ENCODE results near the gene SOCS2.
"Not testable (repeated sequence)": the region's sequence is repeated elsewhere in the genome, so short reads cannot be mapped to it uniquely, and the experiment has no call there.

SOCS2 gene

DNA sequence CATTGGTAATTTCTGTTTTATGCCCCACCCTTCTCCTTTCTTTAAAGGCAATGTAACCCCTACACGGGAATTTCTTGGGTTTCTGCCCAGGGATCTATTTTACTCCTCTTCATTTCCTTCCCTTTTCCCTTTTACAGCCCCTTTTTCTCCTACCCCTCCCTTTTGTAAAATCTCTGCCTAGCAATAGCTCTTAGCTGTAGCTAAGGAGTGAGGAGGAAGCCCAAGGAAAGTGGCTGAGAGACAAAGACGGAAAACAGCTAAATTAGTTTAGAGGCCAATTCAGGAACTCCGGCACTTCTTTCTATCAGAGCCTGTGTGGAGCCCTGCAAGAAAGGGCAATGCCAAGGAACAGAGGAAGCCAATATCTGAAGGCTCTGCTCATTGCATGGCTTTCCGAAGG is 40.3 kb downstream of the SOCS2 start:
- H3K9me3 ChIP-seq (ENCODE audit: control insufficient read depth, low read length) = no peaks in the 10 kb centered on the region
- H3K27ac ChIP-seq (ENCODE audit: low read depth, low read length, severe bottlenecking) = no peak overlapping the region
- no peaks in the 10 kb centered on the region for H3K36me3 ChIP-seq (ENCODE audit: control insufficient read depth, insufficient read depth, low read length)
- 33 to 78% methylated on average over 2 to 3 of the region's 4 CpGs for WGBS, 2 experiments (ENCODE audit: insufficient coverage in 2 of 2)
- peaks cover 6% of the 10 kb centered on the region for H3K4me1 ChIP-seq (ENCODE audit: control insufficient read depth, insufficient read depth, low read length, poor library complexity, severe bottlenecking)
- no peak overlapping the region for H3K4me3 ChIP-seq (ENCODE audit: extremely low read depth, insufficient read depth, low read length, poor library complexity, severe bottlenecking)

DNA sequence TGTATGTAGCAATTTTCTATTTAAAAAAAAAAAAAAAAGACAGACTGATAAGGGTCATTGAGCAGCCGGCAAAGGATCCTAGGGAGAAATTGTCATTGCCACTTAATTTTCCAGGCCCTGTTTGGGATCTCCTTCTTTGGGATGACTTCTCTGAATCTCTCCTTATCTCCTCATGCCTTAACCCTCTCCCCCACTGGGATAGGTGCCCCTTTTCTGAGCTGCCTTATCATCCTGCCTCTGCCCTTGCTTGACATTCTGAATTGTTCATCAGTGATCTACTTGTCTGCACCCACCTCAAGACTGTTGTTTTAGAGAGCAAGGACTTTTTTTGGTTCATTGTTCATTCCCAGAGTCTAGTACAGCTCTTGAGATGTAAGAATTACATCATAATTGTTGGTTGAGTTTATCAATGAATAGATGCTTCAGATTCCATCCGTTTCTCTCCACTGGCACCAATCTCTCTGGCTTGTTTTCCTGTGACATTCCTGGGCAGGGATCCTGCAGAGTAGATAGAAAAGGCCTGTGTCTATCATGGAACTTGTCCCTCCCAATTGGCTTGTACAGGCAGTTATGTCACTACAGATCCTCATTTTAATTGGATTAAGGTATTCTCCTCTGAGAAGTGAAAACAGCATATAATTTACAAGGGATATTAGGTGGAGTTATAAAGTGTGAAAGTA is 42.6 kb downstream of the SOCS2 start:
- Histone ChIP-seq H3K4me1 (ENCODE audit: control insufficient read depth, insufficient read depth, low read length, poor library complexity, severe bottlenecking) (peaks cover 6% of the 10 kb centered on the region), H3K9me3 (ENCODE audit: control insufficient read depth, low read length) (no peaks in the 10 kb centered on the region), H3K4me3 (ENCODE audit: extremely low read depth, insufficient read depth, low read length, poor library complexity, severe bottlenecking) (no peak overlapping the region), H3K36me3 (ENCODE audit: control insufficient read depth, insufficient read depth, low read length) (no peaks in the 10 kb centered on the region), H3K27ac (ENCODE audit: low read depth, low read length, severe bottlenecking) (no peak overlapping the region)
- 89 to 100% methylated on average over 1 of the region's 2 CpGs for WGBS, 2 experiments (ENCODE audit: insufficient coverage in 2 of 2)

DNA sequence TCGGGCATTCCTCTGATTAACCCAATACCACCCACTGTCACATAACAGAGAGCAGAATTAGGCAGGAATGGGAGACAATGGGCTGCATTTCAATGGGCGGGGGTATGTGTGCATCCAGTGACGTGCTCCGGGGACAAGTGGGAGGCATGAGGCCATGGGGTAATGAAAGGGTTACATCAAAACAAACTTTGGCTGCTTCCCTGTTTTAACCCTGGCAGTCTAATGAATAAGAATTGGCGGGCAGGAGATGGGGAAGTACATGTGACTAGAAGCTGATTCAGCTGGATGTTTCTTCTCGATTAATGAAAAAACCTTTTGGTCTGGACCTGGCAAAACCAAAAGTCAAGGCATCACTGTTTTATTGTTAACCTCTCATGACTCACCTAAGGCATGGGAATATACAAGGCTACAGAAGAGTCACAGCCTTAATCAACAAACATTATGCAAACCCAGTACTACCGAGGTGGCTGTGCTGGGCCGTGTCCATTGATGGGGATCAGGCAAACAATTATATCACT is 44.2 kb downstream of the SOCS2 start:
- H3K4me3 ChIP-seq (ENCODE audit: extremely low read depth, insufficient read depth, low read length, poor library complexity, severe bottlenecking) = no peak overlapping the region
- peaks cover 6% of the 10 kb centered on the region for H3K4me1 ChIP-seq (ENCODE audit: control insufficient read depth, insufficient read depth, low read length, poor library complexity, severe bottlenecking)
- no peaks in the 10 kb centered on the region for H3K36me3 ChIP-seq (ENCODE audit: control insufficient read depth, insufficient read depth, low read length)
- H3K27ac ChIP-seq (ENCODE audit: low read depth, low read length, severe bottlenecking) = no peak overlapping the region
- no peaks in the 10 kb centered on the region for H3K9me3 ChIP-seq (ENCODE audit: control insufficient read depth, low read length)
- 48 to 50% methylated on average over 5 to 6 of the region's 8 CpGs for WGBS, 2 experiments (ENCODE audit: insufficient coverage in 2 of 2)

DNA sequence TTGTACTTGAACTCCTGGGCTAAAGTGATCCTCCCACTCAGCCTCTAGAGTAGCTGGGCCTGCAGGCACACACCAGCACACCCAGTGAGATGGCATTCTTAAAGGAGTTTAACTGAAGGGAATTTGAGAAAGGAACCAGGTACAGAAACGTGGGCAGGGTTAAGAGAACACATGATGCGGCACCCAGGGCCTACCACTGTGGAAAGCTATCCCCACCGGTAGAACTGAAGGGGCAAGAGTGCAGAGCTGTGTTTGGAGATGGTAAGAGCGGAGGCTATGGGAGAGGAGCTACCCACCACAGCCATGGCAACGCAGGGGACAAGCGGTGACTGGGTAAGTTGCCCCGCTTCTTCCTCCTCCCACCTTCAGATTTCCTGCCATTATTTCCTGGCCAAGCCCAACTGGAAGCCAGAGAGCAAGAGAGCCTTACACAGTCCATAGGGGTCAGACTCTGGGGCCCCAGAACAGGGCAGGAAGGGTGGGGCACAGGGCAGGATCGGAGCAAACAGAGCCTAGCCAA is 46.5 kb downstream of the SOCS2 start:
- no peaks in the 10 kb centered on the region for H3K4me1 ChIP-seq (ENCODE audit: control insufficient read depth, insufficient read depth, low read length, poor library complexity, severe bottlenecking)
- H3K4me3 ChIP-seq (ENCODE audit: extremely low read depth, insufficient read depth, low read length, poor library complexity, severe bottlenecking) = no peak overlapping the region
- no peaks in the 10 kb centered on the region for H3K36me3 ChIP-seq (ENCODE audit: control insufficient read depth, insufficient read depth, low read length)
- WGBS, 2 experiments (ENCODE audit: insufficient coverage in 2 of 2) = 89 to 94% methylated on average over 5 to 7 of the region's 8 CpGs
- no peaks in the 10 kb centered on the region for H3K9me3 ChIP-seq (ENCODE audit: control insufficient read depth, low read length)
- no peak overlapping the region for H3K27ac ChIP-seq (ENCODE audit: low read depth, low read length, severe bottlenecking)

DNA sequence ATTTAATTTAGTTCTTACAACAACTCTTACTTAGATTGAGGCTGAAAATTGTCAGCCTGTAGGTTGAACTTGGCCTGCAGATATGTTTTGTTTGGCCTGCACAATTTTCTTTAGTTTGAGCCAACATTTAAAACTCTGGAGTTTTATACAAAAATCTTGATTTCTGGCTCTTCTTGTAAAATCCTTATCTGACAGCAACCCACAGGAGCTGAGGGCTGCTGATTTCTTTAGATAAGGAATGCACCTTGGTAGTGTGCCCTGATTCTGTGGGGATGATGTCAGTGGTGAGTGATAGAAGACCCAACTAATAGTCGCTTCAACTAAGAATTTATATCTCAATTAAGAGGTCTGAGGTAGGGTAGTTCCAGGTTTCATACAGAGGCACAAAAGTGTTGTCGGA is 49.5 kb downstream of the SOCS2 start:
- WGBS, 2 experiments (ENCODE audit: insufficient coverage in 2 of 2) = 92% methylated on average over 1 of the region's 2 CpGs; no CpG with 5 or more reads in 1 of the 2 experiments
- no peaks in the 10 kb centered on the region for H3K9me3 ChIP-seq (ENCODE audit: control insufficient read depth, low read length)
- H3K4me3 ChIP-seq (ENCODE audit: extremely low read depth, insufficient read depth, low read length, poor library complexity, severe bottlenecking) = no peak overlapping the region
- no peaks in the 10 kb centered on the region for H3K36me3 ChIP-seq (ENCODE audit: control insufficient read depth, insufficient read depth, low read length)
- no peak overlapping the region for H3K27ac ChIP-seq (ENCODE audit: low read depth, low read length, severe bottlenecking)
- H3K4me1 ChIP-seq (ENCODE audit: control insufficient read depth, insufficient read depth, low read length, poor library complexity, severe bottlenecking) = peaks cover 7% of the 10 kb centered on the region

DNA sequence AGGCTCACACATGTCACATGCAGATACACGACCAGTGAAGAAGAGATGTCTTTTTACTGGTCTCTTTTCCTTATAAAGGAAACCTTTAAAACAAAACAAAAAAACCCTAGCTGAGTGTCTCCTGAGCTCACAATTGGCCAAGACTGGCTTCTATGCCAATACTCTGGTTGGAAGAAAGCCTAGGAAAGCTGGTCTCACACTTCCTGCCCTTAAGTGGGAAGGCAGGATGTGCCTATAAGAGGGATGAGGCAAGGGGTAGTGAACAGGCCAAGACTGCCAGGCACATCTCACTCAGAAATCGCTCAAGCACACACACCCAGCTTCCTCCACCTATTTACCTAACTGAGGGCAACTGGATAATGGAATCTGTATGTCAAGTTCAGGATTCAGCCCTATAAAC is 50.0 kb downstream of the SOCS2 start:
- no peak overlapping the region for H3K27ac ChIP-seq (ENCODE audit: low read depth, low read length, severe bottlenecking)
- 67 to 100% methylated on average over 1 of the region's 2 CpGs for WGBS, 2 experiments (ENCODE audit: insufficient coverage in 2 of 2)
- no peaks in the 10 kb centered on the region for H3K36me3 ChIP-seq (ENCODE audit: control insufficient read depth, insufficient read depth, low read length)
- H3K9me3 ChIP-seq (ENCODE audit: control insufficient read depth, low read length) = no peaks in the 10 kb centered on the region
- no peak overlapping the region for H3K4me3 ChIP-seq (ENCODE audit: extremely low read depth, insufficient read depth, low read length, poor library complexity, severe bottlenecking)
- peaks cover 7% of the 10 kb centered on the region for H3K4me1 ChIP-seq (ENCODE audit: control insufficient read depth, insufficient read depth, low read length, poor library complexity, severe bottlenecking)

DNA sequence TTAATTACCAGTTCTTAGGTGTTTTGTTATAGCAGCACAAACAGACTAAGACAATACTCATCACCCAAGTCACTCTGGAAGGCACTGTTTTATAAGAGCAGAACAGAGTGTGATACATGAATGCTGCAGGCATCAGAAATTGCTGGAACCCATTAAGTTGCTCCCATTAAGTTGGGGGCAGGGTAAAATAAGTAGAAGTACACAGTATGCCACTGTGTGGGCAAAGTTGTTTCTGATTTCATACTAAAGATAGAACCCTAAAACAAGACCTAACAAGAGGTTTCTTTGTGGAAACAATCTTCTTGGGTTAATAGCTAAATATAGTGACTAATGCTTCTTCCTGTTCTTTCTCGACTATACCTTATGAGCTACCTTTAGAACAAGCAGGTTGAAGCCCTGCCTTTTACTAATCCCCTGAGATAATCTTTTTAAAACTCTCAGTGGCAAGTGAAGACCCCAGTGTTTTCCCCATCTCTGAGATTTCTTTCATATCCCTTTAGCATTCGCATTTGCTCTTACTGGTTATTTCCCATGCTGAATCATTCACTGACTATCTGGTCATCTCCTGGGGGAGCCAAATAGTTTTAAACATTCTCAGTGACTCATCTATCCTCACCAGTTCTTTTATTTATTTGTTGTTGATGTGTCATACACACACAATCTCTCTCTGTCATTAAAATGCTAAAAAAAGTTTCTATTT is 52.3 kb downstream of the SOCS2 start:
- Histone ChIP-seq H3K27ac (ENCODE audit: low read depth, low read length, severe bottlenecking) (peak overlapping the region; percentile 92), H3K4me3 (ENCODE audit: extremely low read depth, insufficient read depth, low read length, poor library complexity, severe bottlenecking) (no peak overlapping the region), H3K36me3 (ENCODE audit: control insufficient read depth, insufficient read depth, low read length) (no peaks in the 10 kb centered on the region), H3K4me1 (ENCODE audit: control insufficient read depth, insufficient read depth, low read length, poor library complexity, severe bottlenecking) (peaks cover 7% of the 10 kb centered on the region), H3K9me3 (ENCODE audit: control insufficient read depth, low read length) (no peaks in the 10 kb centered on the region)
- 86% methylated on average over 1 of the region's 2 CpGs; no CpG with 5 or more reads in 1 of the 2 experiments for WGBS, 2 experiments (ENCODE audit: insufficient coverage in 2 of 2)

DNA sequence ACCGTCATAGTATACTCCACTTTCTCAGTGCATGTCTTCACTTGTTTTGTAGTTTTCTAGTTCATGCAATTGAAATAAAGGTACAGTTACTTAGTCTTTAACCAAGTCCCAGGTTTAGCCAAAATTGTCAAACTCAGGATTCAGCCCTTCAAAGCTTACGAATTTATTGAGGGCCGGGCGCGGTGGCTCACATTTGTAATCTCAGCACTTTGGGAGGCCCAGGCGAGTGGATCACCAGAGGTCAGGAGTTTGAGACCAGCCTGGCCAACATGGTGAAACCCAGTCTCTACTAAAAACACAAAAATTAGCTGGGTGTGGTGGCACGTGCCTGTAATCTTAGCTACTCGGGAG is 52.8 kb downstream of the SOCS2 start:
- WGBS, 2 experiments (ENCODE audit: insufficient coverage in 2 of 2) = 81 to 86% methylated on average over 5 to 7 of the region's 8 CpGs
- not testable (repeated sequence) for H3K9me3 ChIP-seq (ENCODE audit: control insufficient read depth, low read length); H3K4me1 ChIP-seq (ENCODE audit: control insufficient read depth, insufficient read depth, low read length, poor library complexity, severe bottlenecking); H3K36me3 ChIP-seq (ENCODE audit: control insufficient read depth, insufficient read depth, low read length); H3K4me3 ChIP-seq (ENCODE audit: extremely low read depth, insufficient read depth, low read length, poor library complexity, severe bottlenecking)
- H3K27ac ChIP-seq (ENCODE audit: low read depth, low read length, severe bottlenecking) = peak overlapping the region; percentile 92

DNA sequence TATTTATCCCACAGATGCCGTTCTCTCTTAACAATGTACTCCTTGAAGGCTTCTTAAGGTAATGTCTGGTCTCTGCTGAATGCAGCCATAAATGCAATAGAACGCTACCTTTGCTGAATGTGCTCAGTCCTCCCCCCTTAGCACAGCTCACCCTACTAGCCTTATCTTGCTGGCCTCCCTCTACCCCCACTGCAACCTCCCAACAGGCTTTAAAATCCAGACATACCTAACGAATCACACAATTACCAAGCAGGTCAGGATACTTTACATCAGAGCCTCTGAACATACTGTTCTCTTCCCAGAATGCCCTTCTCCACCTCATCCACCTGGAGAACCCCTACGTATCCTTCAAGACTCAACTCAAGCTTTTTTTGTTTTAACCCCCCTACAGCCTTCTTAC is 53.7 kb downstream of the SOCS2 start:
- peaks cover 7% of the 10 kb centered on the region for H3K4me1 ChIP-seq (ENCODE audit: control insufficient read depth, insufficient read depth, low read length, poor library complexity, severe bottlenecking)
- H3K9me3 ChIP-seq (ENCODE audit: control insufficient read depth, low read length) = no peaks in the 10 kb centered on the region
- no peaks in the 10 kb centered on the region for H3K36me3 ChIP-seq (ENCODE audit: control insufficient read depth, insufficient read depth, low read length)
- 94 to 100% methylated on average over 2 to 4 of the region's 4 CpGs for WGBS, 2 experiments (ENCODE audit: insufficient coverage in 2 of 2)
- H3K27ac ChIP-seq (ENCODE audit: low read depth, low read length, severe bottlenecking) = peak overlapping the region; percentile 92
- no peak overlapping the region for H3K4me3 ChIP-seq (ENCODE audit: extremely low read depth, insufficient read depth, low read length, poor library complexity, severe bottlenecking)
